NCI-H128 (cell line): Measurements from ENCODE around the gene JAG1.

ENCODE experiments used
- DNase-seq: peaks from one replicate; lab custom pipeline; 2025; ENCODE audit not compliant: unreplicated experiment; lab: John Stamatoyannopoulos, UW

Gene JAG1

DNA sequence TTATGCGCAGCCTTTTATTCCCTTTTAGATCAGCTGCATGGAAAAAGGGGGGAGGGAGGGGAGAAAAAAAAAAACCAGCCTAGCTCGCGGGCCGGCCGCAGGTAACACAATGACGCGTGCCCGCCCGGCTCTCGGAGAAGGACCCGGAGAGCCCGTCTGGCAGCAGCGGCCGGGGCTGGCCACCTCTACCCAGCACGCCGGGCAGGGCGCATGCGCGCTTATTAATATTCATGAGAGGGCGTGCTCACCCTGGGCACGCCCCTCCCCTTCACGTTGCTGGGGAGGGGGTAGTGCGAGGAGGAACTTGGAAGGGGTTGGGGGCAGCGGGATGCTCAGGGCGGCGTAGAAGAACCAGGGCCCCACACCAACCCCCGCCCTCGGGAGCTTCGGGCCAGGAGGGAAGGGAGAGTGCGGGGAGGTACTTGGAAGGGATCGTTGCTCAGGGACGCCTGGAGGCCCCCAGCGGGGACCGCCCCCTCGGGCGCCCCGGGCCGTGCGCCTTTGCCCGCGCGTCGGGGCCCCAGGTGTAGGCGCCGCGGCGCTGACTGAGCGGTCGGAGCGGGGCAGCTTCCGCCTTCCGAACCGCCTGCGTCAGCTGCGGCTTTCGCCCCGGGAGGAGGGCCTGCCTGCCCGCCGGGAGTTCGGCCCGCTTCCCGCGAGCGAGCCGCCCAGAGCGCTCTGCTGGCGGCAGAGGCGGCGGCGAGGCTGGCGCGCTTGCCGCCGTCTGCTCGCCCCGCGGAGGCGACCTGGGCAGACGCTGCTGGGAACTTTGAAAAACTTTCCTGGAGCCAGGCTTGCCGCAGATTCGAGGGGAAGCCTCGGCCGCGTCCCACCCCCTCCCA is at the start of gene JAG1:
Gene JAG1, minus strand, starts transcription at position 158 of the 842 bp plus-strand sequence. CDS start 469 bp downstream, outside the sequence.
- DNase-seq = peak; percentile 79

GRCh38 chr20:10721976-10722375 is 48.2 kb upstream of the JAG1 start:
- DNase-seq = no peak

- no peak for DNase-seq
Observed at GRCh38 chr20:10721137-10721896, 47.5 kb upstream of the JAG1 start.

DNA sequence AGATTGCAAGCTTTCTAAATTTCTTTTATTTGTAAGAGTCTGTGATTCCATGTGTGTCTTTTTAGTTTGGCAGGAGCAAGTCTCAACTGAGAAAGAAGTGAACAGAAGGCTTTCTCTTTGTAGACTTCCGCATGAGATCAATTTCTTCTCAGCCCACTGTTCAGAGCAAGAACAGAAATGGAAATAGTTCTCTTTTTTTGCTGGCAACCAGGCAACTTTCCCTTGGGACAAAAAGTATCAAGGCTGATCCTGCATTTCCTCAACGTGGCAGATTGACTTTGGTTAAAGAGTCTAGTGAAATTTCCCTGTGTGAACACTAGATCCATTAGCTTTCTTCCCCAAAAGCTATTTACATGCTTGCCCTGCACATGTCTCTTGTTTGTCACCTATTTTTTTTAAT is 46.8 kb upstream of the JAG1 start:
- DNase-seq = no peak

GRCh38 chr20:10719740-10720385 is 46.1 kb upstream of the JAG1 start:
- no peak for DNase-seq

DNA sequence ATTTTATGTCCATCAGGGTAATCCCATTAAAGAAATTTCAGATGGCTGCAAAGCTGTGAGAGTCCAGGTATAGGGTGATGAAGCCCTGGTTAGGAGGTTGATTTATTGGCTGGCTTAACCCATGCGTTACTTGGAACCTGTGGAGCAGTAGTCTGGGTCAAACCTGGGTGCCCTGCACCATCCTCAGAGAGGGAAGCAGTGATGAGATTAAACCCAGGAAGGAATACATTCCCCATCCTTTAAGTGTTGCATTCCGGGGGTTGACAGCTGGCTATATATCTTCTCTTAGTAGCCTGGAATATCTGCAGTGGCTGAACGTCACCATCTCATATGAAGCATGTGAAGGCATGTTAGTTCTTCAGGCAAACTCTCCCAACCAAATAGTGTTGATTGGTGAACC is 44.9 kb upstream of the JAG1 start:
- DNase-seq = no peak

- no peak for DNase-seq
Observed at GRCh38 chr20:10716855-10717254, 43.1 kb upstream of the JAG1 start.

DNA sequence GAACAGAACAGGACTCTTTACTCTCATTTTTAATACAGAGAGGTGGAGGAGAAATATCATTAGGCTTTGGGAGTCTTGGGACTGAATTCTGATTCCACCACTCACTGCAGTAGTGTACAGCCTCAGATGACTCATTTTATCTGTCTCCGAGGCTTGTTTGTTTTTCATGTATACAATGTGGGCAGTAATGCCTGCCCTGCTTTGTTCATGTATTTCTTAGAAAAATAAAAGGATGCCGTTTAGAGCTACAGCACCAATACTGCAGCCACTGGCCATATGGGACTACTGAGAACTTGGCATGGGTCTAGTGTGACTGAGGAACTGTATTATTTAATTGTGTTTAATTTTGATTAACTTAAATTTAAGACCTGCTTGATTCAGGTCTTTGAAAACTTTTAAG is 41.2 kb upstream of the JAG1 start:
- no peak for DNase-seq

GRCh38 chr20:10714236-10714975 is 40.6 kb upstream of the JAG1 start:
- DNase-seq = no peak

DNA sequence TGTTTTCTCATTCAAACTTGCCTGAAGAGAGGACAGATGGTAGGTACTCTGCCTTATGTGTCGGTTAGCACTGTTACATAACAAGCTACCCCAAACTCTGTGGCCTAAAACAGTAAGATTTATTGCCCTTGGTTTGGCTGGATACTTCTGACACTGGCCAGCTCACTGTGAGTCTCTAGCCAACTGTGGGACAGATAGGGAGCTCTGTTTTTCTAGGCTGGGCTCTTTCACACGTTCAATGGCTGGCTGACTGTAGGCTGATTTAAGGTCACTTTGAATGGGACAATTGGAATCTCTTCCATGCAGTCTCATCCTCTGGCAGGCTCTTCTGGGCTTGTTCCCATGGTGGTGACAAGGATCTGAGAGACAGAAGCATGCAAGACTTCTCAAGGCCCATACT is 39.4 kb upstream of the JAG1 start:
- no peak for DNase-seq

DNA sequence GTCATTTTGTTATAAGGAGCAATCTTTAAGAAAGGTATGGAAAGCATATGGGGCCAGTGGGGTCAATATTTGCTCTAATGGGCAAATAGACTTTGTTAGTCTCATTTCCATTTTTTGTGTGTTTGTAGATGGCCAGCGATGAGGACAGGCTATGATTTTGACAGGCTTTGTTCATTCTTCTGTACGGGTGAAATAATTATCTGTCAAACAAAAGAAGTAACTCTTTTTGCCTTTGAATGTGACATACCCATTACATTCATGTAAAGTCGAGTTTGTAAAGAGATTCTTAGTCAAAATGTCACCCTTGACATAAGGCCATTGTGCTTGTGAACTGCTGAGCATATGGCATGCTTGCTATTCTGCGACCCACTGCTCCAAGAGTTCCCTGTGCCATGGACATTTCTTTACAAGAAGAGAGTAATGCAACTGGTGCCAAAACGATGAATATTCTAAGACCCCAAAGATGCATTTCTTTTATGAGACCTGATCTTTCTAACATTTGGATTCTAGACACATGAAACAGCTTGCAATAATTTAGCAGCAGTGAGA is 38.2 kb upstream of the JAG1 start:
- no peak for DNase-seq

GRCh38 chr20:10710991-10711775 is 37.4 kb upstream of the JAG1 start:
- no peak for DNase-seq

DNA sequence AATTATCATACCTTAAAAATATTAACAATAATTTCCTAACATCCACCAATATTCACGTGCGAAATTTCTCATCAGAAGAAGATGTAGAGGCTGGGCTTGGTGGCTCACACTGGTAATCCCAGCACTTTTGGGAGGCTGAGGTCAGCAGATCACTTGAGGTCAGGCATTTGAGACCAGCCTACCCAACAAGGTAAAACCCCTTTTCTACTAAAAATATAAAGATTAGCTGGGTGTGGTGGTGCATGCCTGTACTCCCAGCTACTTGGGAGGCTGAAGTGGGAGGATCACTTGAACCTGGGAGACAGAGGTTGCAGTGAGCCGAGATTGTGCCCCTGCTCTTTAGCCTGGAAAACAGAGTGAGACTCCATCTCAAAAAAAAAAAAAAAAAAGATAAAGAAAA is 36.1 kb upstream of the JAG1 start:
- DNase-seq = no peak

- no peak for DNase-seq
Observed at GRCh38 chr20:10708351-10709185, 34.8 kb upstream of the JAG1 start.

- no peak for DNase-seq
Observed at GRCh38 chr20:10707791-10708190, 34.0 kb upstream of the JAG1 start.

DNA sequence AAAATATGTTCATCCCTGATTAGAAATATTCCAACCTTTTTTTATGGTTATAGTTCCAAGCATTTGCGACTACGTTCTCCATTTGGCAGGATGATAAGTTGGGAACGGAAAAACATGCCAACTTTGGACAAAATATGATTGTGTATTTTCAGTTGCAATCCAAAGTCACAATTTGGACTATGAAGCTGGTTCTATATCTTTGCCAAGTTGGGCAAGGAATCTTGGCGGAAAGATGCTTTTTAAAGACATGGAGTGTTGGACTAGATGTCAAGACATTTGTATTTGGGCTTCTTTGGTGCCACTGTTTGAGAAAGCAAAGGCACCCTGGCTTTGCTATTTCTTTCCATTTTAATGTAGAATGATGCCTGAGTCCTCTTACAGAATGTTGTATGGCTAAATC is 33.3 kb upstream of the JAG1 start:
- no peak for DNase-seq

DNA sequence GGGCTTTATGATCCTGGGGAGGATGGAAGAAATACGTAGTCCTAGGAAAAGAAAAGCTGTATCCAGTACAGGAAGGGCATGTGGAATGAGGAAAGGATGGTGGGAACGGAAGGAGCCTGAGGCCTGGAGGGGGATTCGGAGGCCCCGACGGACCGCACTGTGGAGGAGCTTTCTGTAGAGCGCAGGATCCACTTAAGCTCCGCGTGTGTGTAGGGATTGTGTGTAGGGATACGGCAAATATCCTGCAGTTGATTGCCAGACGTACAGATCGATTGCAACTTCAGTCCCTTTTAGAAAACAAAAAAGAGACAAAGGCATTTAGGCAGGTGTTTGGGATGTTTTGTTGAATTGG is 32.6 kb upstream of the JAG1 start:
- no peak for DNase-seq

DNA sequence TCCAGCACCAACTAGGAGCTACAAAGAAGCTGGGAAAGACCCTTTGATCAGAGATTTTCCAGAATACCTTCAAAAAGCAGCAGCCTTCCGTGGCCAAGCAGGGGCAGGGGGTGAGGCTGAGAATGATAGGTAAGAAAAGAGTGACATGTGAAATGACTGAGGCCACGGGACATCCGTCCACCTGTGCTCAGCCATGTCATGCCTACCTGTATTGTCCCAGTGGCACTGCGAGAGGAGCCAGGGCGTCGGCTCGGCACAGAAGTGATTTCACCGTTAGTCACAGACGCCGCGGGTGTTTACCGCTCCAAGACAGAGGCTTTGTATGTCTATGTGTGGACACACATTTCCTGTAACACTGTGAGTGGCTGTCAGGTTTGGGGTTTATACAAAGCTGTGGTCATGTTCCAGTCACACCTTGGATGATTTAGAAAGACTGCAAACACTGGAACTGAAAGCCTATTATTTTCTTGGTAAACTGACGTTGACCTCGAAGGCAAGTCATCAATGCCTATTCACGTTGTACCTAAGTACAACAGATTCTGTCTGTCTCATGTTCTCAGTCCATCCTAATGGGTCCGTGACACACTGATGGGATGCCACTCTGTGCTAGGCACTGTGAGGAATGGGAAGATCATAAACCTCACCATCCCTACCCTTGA is 32.1 kb upstream of the JAG1 start:
- no peak for DNase-seq

DNA sequence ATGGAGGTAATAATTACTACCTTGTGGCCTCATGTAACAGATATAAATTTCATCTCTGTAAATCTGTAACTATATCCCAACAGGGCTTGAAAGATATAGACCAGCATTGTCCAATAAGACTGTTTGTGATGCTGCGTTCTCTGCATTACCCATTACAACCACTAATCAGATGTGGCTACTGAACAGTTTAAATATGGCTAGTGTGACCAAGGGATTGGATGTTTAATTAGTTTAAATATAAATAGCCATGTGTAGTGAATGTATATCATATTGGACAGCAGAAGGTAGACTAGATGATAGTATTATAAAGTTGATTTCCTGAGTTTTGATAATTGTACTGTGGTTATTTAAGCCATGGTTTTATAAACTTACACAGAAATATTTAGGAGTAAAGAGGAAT is 27.8 kb upstream of the JAG1 start:
- no peak for DNase-seq
